ENCODE results near the gene PITPNM3.

- no peak for TF ChIP-seq CTCF (IDR thresholded peaks at IDR 0.05)
- no peak for TF ChIP-seq POLR2A (IDR thresholded peaks at IDR 0.05)
Measured at GRCh38 chr17:6495450-6496115, 60.8 kb downstream of the PITPNM3 start.
